ENCODE data around the gene MANF.

- no peak for TF ChIP-seq CTCF (IDR thresholded peaks at IDR 0.05)
- TF ChIP-seq POLR2A (IDR thresholded peaks at IDR 0.05), result no peak
Measured at GRCh38 chr3:51426921-51427320, 41.8 kb downstream of the MANF start.

Measured in ovary (tissue), 3 donors.